ENCODE measurements around the gene CDH4. TPM values are rescaled to one million over a fixed set of nuclear protein-coding genes. Genes with fewer than 3 reads are reported as not detected.

The CDH4 gene
- total and polyA plus RNA-seq, 11 donors = 0.04 to 0.54 (median 0.08) TPM; not detected in 1

DNA sequence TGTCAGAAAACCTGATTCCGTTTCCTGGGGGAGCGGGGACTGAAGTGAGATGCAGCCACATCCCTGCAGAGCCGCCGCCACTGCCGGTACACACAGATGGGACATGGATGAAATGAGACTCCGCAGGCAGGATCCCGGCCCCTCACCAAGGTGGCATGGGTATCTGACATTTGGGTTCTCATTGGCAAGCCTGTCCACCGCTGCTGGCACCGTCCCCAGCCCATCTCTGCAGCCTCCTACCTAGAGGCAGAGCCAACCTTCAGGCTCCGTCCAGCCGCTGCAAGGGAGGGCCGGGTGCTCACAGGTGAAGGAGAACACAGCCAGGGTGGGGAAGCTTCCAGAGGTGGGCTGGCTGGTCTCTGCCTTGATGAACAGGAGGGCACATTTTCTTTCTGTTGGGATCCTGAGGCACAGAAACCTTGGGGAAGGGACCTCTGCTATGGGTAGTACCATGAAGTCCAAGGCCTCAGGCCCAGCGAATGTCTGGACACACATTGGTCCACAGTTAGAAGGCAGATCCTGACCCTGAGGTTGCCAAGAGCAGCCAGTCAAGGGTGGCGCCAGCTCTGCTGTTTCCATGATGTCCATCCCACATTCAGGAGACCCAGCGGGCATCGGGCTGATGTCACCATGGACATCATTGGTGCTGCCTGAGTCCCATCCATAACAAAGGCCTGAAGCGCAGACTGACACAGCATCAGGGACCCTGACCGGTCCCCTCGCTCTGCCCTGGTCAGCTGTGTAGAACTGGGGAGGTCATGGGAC lies 636.2 kb downstream of the CDH4 start:
- Histone ChIP-seq H3K4me3 (no peak overlapping the region), H3K9me3 (no peaks in the 10 kb centered on the region), H3K4me1 (peaks cover 0 to 4% (median 0%) of the 10 kb centered on the region in 12 donors), H3K27ac (no peak overlapping the region), H3K27me3 (peaks cover 0 to 42% (median 5%) of the 10 kb centered on the region in 9 donors), H3K36me3 (no peaks in the 10 kb centered on the region)
- TF ChIP-seq CTCF (IDR thresholded peaks at IDR 0.05) (no peak), POLR2A (IDR thresholded peaks at IDR 0.05) (no peak)
- peak in 1 of 5 donors; percentile 54 for DNase-seq
- ATAC-seq = no peak
- WGBS, 4 donors = 84 to 92% (median 91%) methylated on average over 13 to 19 of the region's 19 CpGs
- intact Hi-C loops (cut with DNase I) = loop anchor here in 2 of 10 donors (5.0 kb wide), 2 partner anchors 1676 to 1831 kb away; no protein-coding TSS in a partner anchor

DNA sequence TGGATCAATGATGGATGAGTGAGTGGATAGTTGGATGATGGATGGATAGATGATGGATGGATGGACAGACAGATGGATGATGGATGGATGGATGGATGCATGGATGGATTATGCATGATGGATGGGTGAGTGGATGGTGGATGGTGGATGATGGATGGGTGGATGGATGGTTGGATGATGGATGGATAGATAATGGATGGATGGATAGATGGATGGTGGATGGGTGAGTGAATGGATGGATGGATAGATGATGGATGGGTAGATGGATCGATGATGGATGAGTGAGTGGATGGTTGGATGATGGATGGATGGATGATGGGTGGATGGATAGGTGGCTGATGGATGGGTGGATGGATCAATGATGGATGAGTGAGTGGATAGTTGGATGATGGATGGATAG lies 637.6 kb downstream of the CDH4 start:
- intact Hi-C loops (cut with DNase I) = loop anchor here in 6 of 10 donors (5.0 to 10.0 kb wide), 4 partner anchors 1675 to 1835 kb away; no protein-coding TSS in a partner anchor

GRCh38 chr20:61890210-61890609 lies 638.1 kb downstream of the CDH4 start:
- DNase-seq = no peak
- Histone ChIP-seq H3K27me3 (peaks cover 0 to 25% (median 3%) of the 10 kb centered on the region in 9 donors), H3K9me3 (no peaks in the 10 kb centered on the region), H3K4me3 (no peak overlapping the region), H3K27ac (no peak overlapping the region), H3K4me1 (peaks cover 0 to 4% (median 0%) of the 10 kb centered on the region in 12 donors), H3K36me3 (no peaks in the 10 kb centered on the region)
- TF ChIP-seq POLR2A (IDR thresholded peaks at IDR 0.05) (no peak), CTCF (IDR thresholded peaks at IDR 0.05) (no peak)
- intact Hi-C loops (cut with DNase I) = loop anchor here in 4 of 10 donors (10.0 kb wide), 2 partner anchors 1675 to 1835 kb away; no protein-coding TSS in a partner anchor
- no peak for ATAC-seq
- WGBS, 4 donors = 0 to 91% (median 0%) methylated on average over 1 of the region's 1 CpG

More for the DNA sequence above, 637.6 kb downstream of the CDH4 start:
- Histone ChIP-seq H3K36me3 (no peaks in the 10 kb centered on the region), H3K4me1 (peaks cover 0 to 4% (median 0%) of the 10 kb centered on the region in 12 donors), H3K9me3 (no peaks in the 10 kb centered on the region), H3K4me3 (no peak overlapping the region), H3K27ac (no peak overlapping the region), H3K27me3 (peaks cover 0 to 30% (median 3%) of the 10 kb centered on the region in 9 donors)
- ATAC-seq = no peak
- TF ChIP-seq CTCF (IDR thresholded peaks at IDR 0.05) = no peak
- no peak for TF ChIP-seq POLR2A (IDR thresholded peaks at IDR 0.05)
- 94 to 98% (median 95%) methylated on average over 1 of the region's 1 CpG for WGBS, 4 donors
- DNase-seq = no peak

DNA sequence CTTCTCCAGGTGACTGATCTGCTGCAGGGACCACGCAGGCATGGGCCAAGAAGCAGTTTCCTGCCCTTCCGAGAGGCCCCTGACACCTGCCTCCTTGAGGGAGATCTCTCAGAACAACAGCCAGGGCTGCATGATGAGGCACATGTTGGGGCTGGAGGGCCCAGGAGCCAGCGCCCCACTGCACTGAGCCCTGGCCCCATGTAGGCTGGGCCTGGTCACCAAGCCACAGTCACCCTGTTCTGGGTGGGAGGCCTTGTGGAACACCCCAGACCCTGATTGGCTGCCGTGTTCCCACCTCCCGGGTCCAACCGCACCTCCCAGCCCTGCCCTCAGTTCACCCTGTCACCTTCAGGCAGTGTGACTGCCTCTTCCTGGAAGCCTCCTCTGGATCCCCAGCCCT lies 639.4 kb downstream of the CDH4 start:
- WGBS, 4 donors = 61 to 72% (median 66%) methylated on average over 2 to 6 of the region's 6 CpGs
- H3K27ac ChIP-seq = no peak overlapping the region
- no peaks in the 10 kb centered on the region for H3K9me3 ChIP-seq
- TF ChIP-seq CTCF (IDR thresholded peaks at IDR 0.05) (no peak), POLR2A (IDR thresholded peaks at IDR 0.05) (no peak)
- ATAC-seq (no peak), DNase-seq (peak in 1 of 5 donors; percentile 46)
- H3K4me3 ChIP-seq = no peak overlapping the region
- H3K27me3 ChIP-seq = peaks cover 0 to 21% (median 3%) of the 10 kb centered on the region in 9 donors
- intact Hi-C loops (cut with DNase I) = loop anchor here in 4 of 10 donors (10.0 kb wide), 2 partner anchors 1677 to 1837 kb away; no protein-coding TSS in a partner anchor
- no peaks in the 10 kb centered on the region for H3K36me3 ChIP-seq
- peaks cover 0 to 4% (median 0%) of the 10 kb centered on the region in 12 donors for H3K4me1 ChIP-seq
